Activated T-helper 1 cell treated with Interleukin-2 at 50 U/mL for 16 hours (primary cell): ENCODE data around the gene CDS1.
A peak's percentile ranks its signal among the peaks of the same experiment; 100 is the strongest.
"Not testable (repeated sequence)": the region's sequence is repeated elsewhere in the genome, so short reads cannot be mapped to it uniquely, and the experiment has no call there.

Experiments
- DNase-seq: peaks from one replicate; pipeline ENCODE4 v3.0.0-alpha.2; 2020; ENCODE audit warnings: low read depth

Gene CDS1

DNA sequence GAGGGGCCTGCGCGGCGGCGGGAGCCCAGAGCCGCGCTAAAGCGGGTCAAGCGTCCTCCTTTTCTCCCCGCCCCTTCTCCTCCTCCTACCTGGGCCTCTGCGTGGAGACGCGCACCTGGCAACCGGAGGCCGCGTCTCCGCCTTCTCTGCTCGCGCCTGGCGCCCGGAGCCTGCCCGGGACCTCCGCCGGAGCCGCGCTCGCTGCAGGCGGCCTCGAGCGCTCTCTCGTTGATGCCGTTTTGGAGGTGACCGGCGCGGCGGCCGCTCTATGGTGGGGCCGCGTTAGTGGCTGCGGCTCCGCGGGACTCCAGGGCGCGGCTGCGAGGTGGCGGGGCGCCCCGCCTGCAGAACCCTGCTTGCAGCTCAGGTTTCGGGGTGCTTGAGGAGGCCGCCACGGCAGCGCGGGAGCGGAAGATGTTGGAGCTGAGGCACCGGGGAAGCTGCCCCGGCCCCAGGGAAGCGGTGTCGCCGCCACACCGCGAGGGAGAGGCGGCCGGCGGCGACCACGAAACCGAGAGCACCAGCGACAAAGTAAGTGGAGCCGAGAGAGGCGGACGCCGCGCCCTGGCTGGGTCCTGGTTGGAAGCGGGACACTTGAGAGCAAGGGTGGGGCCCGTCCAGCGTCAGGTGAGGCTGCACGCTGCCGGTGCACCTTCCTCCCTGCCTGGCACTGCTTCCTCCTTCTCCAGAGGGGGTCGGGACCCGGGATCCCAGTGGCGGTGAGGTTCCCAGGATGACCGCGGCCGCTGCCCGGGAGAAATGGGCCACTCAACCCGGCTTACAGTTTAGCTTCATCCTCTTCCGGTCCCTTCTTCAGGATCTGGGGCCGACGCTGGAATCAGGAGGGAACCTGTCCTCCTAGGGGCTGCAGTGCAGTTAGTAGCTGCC, at the start of gene CDS1:
CDS1 (plus strand) TSS at position 140 of the 888 bp plus-strand sequence; CDS start at position 415, 275 bp downstream.
- peak; percentile 0 for DNase-seq

DNA sequence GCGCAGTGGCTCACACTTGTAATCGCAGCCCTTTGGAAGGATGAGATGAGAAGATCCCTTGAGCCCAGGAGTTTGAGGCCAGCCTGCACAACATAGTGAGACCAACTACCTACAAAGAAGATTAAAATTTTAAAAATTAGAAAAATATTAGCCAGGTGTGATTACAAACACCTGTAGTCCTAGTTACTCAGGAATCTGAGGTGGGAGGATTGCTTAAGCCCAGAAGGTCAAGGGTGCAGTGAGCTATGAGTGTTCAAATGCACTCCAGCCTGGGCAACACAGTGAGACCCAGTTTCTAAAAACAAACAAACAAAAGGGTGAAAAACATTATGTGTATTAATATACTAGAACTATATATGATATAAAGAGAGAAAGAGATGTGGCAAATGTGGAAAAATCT, 47.0 kb upstream of the CDS1 start:
- DNase-seq = no peak

GRCh38 chr4:84545093-84545492, 37.8 kb upstream of the CDS1 start:
- no peak for DNase-seq

DNA sequence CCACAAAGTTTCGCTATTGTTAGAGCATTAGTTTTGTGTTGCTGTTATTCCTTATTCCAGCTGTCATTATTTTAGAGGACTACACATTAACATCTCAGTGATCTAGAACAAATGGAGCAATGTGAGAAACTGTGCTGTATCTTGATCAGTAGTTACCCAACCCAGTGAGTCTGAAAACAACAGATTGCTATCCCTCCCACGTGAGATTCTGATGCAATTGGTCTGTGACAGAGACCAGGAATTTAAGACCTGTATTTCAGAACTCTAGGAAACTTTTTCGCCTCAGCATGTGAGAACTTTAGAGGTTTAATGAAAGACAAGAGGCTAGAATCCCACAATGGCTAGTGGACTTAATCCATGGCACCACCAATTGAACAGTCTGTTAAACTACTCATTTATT, 35.7 kb upstream of the CDS1 start:
- no peak for DNase-seq

- DNase-seq = not testable (repeated sequence)
Measured at GRCh38 chr4:84549191-84549590, 33.7 kb upstream of the CDS1 start.

GRCh38 chr4:84562156-84562555, 20.8 kb upstream of the CDS1 start:
- no peak for DNase-seq

- DNase-seq = no peak
Measured at GRCh38 chr4:84563002-84563401, 19.9 kb upstream of the CDS1 start.

GRCh38 chr4:84565951-84566350, 17.0 kb upstream of the CDS1 start:
- no peak for DNase-seq

DNA sequence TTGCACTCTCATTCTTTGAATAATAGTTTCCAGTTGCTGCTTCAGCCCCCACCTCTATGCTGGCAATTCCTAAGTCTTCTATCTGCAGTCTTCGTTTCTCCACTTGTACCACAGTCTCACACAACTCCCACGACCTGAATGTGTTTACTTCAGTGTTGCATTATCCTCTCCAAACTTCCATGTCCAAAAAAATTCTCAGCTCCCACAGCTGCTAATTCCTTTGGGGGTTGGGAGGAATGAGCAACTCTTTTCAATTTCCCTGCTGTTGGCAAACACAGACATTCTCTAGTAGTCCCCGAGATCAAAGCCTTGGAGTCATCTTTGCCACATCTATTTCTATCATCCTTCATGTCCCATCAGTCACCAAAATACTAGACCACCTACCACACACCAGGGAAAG, 14.4 kb upstream of the CDS1 start:
- no peak for DNase-seq

- no peak for DNase-seq
Measured at GRCh38 chr4:84569009-84569408, 13.9 kb upstream of the CDS1 start.

DNA sequence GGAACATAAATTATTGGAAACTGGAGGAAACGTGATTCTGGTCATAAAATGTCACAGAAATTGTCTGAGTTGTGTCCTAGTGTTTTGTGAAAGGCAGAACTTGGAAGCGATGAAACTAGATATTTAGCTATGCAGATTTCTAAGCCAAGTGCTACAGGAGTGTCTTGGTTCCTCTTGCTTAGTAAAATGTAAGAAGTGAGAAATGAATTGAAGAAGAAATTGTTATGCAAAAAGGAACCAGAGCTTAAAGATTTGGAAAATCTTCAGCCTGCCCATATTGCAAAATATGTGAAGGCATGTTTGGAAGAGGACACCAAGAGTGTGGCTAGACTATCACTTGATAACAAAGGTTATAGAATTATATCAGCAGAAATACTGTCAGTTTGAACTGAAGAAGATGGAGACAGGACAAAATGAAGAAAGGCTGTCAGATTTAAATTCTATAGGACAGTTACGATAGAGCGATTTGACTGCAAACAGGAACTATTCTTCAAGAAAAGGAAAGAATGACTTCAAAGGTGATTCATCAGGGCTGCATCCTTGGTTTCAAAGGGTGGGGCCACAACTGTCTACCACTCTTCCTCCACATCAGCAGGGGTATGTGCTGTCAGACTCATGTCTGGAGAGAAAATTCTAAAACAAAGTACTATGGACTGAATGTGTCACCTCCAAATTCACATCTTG, 9.4 kb upstream of the CDS1 start:
- no peak for DNase-seq

- DNase-seq = no peak
Measured at GRCh38 chr4:84574069-84574720, 8.7 kb upstream of the CDS1 start.

DNA sequence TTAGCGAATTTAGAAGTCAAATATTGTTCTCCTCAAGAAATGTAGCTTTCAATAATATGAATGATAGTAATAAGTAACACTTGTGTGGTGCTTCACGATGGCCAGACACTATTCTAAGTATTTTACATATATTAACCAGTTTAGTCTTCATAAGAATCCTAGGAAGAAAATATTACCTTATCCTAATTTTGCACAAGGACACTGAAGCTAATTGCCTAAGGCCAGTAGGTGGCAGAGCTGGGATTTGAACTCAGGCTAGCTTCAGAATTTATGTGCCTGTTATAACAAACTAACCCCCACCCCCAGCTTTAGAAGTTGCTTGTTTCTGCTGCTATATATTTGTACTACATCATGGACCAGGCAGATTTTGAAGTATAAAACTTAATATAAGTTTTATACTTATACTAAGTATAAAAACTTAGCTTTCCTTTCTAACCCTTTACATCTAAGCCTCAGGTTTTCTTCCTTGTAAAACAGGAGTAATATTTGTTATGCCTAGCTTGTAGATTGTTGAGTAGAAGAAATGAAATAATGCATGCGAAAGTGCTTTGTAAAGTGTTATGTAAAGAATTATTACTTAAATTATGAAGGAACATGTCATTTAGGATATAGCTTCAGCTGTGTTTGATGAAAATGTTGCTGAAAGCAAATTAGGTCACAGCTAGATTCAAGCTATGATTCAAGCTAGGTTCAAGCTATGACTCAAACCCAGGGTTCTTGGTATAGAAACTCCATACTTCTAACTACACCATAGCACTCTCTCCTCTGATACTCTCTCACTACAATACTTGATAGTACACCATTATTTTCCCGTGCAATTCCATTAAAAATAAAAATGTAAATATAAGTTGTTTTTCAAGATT, 4.2 kb upstream of the CDS1 start:
- DNase-seq = no peak

DNA sequence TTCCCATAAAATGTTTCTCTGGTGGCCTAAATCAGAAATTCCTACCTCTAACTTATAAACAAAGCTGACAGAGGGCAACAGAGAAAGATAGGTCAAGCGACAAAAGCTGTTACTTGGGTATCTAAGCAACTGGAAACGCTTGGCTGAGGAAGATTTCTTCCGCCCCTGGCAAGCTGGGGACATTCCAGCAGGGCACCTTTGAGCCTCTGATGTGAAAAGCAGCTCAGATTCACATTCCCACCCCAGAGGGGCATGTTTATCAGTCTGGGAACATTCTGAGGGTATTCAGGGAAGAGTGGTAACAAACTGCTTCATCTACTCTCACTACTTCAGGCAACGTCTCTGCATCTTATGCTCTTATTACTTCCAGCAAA, 3.5 kb upstream of the CDS1 start:
- DNase-seq = no peak

- DNase-seq = peak; percentile 85
Measured at GRCh38 chr4:84582302-84582987, 482 bp upstream of the CDS1 start.

DNA sequence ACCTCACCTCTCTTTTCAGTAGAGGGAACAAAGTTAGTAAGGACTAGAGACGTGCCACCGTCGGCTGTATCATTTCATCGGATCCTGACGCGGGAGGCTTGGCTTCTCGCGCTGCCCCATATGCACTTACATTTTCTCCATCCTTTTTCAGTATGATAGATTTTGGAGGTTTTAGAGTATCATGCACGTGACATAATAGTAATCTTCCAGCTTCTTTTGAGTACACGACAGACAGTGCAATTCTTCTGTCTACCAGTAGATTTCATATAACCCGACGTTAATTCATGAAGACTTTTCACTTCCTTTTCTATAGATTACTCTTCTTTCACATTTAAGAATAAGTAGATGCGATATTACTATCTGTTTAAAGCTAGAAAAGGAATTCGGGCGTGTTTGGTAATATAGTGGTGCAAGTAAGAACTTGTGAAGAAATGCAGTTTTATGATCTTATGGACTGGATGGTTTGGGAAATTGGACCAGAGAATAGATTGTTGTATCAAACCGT, 1.0 kb downstream of the CDS1 start:
- DNase-seq = no peak

- DNase-seq = no peak
Measured at GRCh38 chr4:84585251-84585650, 2.3 kb downstream of the CDS1 start.

DNA sequence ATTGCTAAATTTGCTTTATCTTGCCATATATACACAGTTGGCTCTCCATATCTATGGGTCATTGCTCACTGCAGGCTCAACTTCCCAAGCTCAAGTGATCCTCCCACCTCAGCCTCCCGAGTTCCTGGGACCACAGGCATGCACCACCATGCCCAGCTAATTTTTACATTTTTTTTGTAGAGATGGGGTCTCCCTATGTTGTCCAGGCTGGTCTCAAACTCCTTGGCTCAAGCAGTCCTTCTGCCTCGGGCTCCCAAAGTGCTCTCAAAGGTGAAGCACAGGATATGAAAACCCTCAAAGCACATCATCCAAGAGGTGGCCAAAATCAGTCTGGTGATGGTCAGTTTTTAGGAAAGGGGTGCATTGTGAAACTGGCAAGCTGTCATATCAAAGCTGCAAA, 11.8 kb downstream of the CDS1 start:
- DNase-seq = no peak

DNA sequence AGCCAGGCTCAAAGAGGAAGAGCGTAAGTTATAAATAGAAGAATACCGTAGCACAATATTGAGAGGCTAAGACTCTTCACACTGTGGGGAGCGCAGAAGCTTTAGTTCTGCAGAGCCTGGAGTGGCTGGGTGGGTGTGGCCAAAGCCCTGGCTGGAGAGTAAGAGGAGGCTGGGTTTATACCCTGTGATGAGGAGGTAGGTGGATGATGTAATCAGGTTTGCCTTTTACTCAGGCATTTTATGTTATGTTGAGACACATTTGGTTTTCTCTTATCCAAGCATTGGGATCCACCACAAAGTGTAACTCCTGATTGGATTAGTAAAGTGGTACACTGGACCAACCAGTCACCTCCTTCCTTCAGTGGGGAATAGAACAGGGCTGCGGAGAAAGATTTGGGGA, 13.9 kb downstream of the CDS1 start:
- no peak for DNase-seq

DNA sequence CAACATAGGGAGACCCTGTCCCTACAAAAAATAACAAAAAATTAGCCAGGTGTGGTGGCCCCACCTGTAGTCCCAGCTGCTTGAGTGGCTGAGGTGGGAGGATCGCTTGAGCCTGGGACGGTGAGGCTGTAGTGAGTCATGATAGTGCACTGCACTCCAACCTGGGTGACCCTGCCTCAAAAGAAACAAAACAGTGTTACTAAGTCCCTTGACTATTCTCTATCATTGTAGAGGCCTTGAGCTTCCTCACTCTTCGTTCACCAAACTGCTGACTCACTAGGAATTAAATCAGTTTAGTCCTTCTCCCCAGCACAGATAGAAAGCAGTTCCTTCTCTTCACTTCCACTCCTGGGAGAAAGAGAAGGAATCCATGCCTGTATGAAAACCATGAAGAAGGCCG, 14.5 kb downstream of the CDS1 start:
- DNase-seq = no peak

DNA sequence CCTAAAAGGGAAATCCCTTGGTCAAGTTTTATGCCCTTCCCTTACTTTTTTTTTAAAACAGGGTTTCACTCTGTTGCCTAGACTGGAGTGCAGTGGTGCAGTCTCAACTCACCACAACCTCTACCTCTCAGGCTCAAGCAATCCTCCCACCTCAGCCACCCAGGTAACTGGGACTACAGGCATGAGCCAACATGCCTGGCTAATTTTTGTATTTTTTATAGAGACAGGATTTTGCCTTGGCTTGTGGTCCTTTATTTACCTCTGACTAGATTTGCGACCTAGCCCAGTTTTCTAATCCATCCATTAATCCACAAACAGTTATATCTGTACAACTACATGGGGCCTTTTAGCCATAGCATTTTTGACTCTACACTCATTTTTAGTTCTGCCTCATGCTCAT, 23.7 kb downstream of the CDS1 start:
- no peak for DNase-seq
